Measurements from ENCODE around the gene ARHGAP11A. TPM values are rescaled to one million over a fixed set of nuclear protein-coding genes. Genes with fewer than 3 reads are reported as not detected.

Gene ARHGAP11A
- total RNA-seq, 3 donors from 2014 or later: 22.5 to 32.2 (median 25.2) TPM

GRCh38 chr15:32642667-32643435 lies 27.5 kb downstream of the ARHGAP11A start:
- no peak for ATAC-seq

DNA sequence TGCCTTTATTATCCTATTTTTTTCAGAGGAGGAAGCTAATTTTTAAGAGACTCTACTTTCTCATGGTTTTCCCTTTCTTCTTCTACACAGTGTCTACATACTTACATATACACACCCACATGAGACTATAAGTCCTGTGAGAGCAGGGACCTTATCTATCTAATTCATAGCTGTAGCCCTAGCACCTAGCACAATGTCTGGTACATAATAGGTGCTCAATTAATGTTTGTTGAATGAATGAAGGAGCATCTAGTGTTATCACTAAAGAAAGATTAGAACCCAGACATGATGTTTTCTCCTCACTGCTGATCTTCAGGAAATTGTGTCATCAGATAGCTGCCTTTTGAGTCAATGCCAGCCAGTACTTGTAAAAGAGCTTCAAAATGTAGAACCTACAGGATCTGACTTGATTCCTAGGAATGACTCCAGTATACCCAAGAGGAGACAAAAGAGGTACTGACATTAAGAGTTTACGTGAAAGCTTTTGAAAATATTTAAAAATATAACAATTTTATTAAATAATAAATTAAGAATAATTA lies 28.7 kb downstream of the ARHGAP11A start:
- DNase-seq (no peak), ATAC-seq (no peak)
- no peaks in the 10 kb centered on the region for H3K4me1 Mint-ChIP-seq (ENCODE audit: low read depth)
- no peak overlapping the region for H3K4me3 Mint-ChIP-seq
- H3K36me3 Mint-ChIP-seq (ENCODE audit: insufficient read depth): peaks cover 3% of the 10 kb centered on the region
- H3K9me3 Mint-ChIP-seq: no peaks in the 10 kb centered on the region
- H3K27me3 Mint-ChIP-seq (ENCODE audit: low read depth): no peaks in the 10 kb centered on the region

More at GRCh38 chr15:32642667-32643435, 27.5 kb downstream of the ARHGAP11A start:
- Mint-ChIP-seq H3K27me3 (ENCODE audit: low read depth) (no peaks in the 10 kb centered on the region), H3K4me1 (ENCODE audit: low read depth) (no peaks in the 10 kb centered on the region), H3K36me3 (ENCODE audit: insufficient read depth) (peaks cover 3% of the 10 kb centered on the region), H3K4me3 (no peak overlapping the region), H3K9me3 (no peaks in the 10 kb centered on the region)
- DNase-seq: no peak

GRCh38 chr15:32646291-32646690 lies 31.0 kb downstream of the ARHGAP11A start:
- Mint-ChIP-seq H3K4me3 (no peak overlapping the region), H3K9me3 (no peaks in the 10 kb centered on the region)

GRCh38 chr15:32649342-32649741 lies 34.0 kb downstream of the ARHGAP11A start:
- no peaks in the 10 kb centered on the region for H3K36me3 Mint-ChIP-seq (ENCODE audit: insufficient read depth)
- no peak for DNase-seq
- no peaks in the 10 kb centered on the region for H3K9me3 Mint-ChIP-seq
- no peak for ATAC-seq
- no peaks in the 10 kb centered on the region for H3K4me1 Mint-ChIP-seq (ENCODE audit: low read depth)
- H3K27me3 Mint-ChIP-seq (ENCODE audit: low read depth): no peaks in the 10 kb centered on the region
- H3K4me3 Mint-ChIP-seq: no peak overlapping the region

More at GRCh38 chr15:32646291-32646690, 31.0 kb downstream of the ARHGAP11A start:
- no peaks in the 10 kb centered on the region for H3K27me3 Mint-ChIP-seq (ENCODE audit: low read depth)
- H3K36me3 Mint-ChIP-seq (ENCODE audit: insufficient read depth): no peaks in the 10 kb centered on the region
- DNase-seq (no peak), ATAC-seq (no peak)
- H3K4me1 Mint-ChIP-seq (ENCODE audit: low read depth): no peaks in the 10 kb centered on the region

DNA sequence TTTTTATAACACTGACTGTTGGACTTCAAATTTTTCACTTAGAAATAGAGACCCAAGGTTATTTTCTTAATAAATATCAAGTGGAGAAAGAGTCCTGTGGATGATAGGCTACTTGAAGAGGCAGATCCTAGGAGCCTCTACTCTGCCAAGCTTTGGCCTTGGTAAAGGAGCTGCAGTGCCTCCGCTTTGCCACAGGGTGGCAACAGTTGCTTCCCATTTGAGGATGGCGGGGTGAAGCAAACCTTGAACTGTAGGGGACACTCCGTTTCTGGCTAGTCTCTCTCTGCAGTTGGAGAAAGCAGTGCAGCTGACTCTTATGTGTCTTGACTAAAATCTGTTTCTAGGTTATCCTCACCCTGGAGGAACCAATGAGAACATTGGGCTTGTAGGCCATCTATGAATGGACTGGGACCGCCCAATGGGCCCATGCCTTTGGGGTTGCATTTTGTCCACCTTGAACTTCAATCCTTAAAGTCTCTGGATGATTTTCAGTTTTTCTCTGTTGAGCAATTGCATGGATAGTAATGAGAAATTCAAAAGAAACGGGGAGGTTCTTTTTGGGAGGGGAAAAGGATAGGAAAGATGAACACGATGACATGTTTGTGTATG lies 36.0 kb downstream of the ARHGAP11A start:
- DNase-seq (peak; percentile 20), ATAC-seq (peak; percentile 61 to 84)
- Mint-ChIP-seq H3K4me3 (no peak overlapping the region), H3K9me3 (no peaks in the 10 kb centered on the region), H3K27me3 (ENCODE audit: low read depth) (no peaks in the 10 kb centered on the region), H3K36me3 (ENCODE audit: insufficient read depth) (no peaks in the 10 kb centered on the region), H3K4me1 (ENCODE audit: low read depth) (no peaks in the 10 kb centered on the region)

DNA sequence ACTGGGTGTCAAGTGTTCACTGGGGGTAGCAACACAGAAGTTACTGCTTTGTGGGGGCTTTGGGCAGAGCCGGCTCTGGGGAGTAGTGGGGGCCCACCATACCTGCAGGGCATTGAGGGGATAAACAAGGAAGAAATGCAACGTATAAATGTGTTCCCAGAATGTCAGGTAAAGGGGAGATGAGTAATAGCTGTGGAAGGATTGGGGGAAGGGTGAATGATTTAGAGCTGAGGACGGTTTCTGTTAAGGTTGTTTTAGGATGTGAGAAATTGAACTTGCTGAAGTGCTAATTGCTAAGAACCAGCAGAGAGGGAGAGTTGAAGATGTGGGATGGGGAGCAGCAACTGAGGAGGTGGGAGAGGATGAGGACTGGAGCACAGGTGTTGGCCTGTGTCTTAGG lies 36.9 kb downstream of the ARHGAP11A start:
- Mint-ChIP-seq H3K4me3 (no peak overlapping the region), H3K36me3 (ENCODE audit: insufficient read depth) (no peaks in the 10 kb centered on the region), H3K9me3 (no peaks in the 10 kb centered on the region), H3K4me1 (ENCODE audit: low read depth) (peaks cover under 1% of the 10 kb centered on the region), H3K27me3 (ENCODE audit: low read depth) (no peaks in the 10 kb centered on the region)
- ATAC-seq (no peak), DNase-seq (no peak)

DNA sequence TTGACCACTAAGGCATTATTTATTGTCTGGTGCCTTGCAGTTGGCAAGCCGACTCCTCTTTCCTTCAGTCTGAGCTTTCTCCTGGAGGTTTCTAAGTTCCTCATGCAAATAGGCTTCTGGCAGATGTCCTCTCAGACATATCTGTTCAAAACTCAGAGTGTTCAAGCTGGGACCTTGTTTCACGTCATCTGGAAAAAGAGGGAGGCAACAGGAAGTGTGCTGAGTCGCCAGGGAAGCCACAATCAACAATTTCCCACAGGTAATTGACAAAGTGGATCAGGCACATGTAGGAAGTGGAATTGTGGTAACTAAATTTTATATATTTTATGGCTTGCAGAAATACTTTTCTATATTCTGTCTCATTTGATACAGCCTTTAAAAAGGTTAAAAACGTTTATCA lies 40.8 kb downstream of the ARHGAP11A start:
- Mint-ChIP-seq H3K9me3 (no peaks in the 10 kb centered on the region), H3K4me1 (ENCODE audit: low read depth) (peaks cover 8% of the 10 kb centered on the region), H3K4me3 (no peak overlapping the region), H3K27me3 (ENCODE audit: low read depth) (no peaks in the 10 kb centered on the region), H3K36me3 (ENCODE audit: insufficient read depth) (no peaks in the 10 kb centered on the region)
- no peak for ATAC-seq
- DNase-seq: no peak

GRCh38 chr15:32656496-32656895 lies 41.2 kb downstream of the ARHGAP11A start:
- Mint-ChIP-seq H3K36me3 (ENCODE audit: insufficient read depth) (no peaks in the 10 kb centered on the region), H3K27me3 (ENCODE audit: low read depth) (no peaks in the 10 kb centered on the region), H3K9me3 (no peaks in the 10 kb centered on the region), H3K4me3 (no peak overlapping the region), H3K4me1 (ENCODE audit: low read depth) (peaks cover 8% of the 10 kb centered on the region)
- no peak for DNase-seq
- no peak for ATAC-seq

GRCh38 chr15:32657198-32657883 lies 42.0 kb downstream of the ARHGAP11A start:
- Mint-ChIP-seq H3K36me3 (ENCODE audit: insufficient read depth) (no peaks in the 10 kb centered on the region), H3K4me3 (no peak overlapping the region), H3K9me3 (no peaks in the 10 kb centered on the region), H3K4me1 (ENCODE audit: low read depth) (peaks cover 8% of the 10 kb centered on the region), H3K27me3 (ENCODE audit: low read depth) (no peaks in the 10 kb centered on the region)
- no peak for DNase-seq
- peak; percentile 65 to 70 for ATAC-seq

DNA sequence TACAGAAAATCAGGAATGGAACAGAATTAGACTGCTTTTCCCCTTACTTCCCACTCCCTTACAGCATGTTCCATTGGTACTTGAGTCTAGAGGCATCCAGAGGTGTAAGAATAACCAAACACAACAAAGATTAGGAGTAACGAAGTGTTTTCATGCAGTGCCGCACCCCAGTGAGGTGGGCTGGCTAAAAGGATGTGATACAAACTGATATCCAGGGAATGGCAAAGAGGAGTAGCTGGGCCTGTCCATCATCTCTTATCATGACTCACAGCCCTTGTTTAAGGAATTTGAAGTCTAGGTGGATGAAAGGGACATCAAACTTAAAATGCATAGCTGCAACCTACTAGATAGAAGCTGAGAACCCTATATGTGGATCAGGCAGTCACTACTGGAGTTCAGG lies 42.6 kb downstream of the ARHGAP11A start:
- no peak for DNase-seq
- Mint-ChIP-seq H3K27me3 (ENCODE audit: low read depth) (no peaks in the 10 kb centered on the region), H3K36me3 (ENCODE audit: insufficient read depth) (no peaks in the 10 kb centered on the region), H3K4me3 (no peak overlapping the region), H3K4me1 (ENCODE audit: low read depth) (peaks cover 12% of the 10 kb centered on the region), H3K9me3 (no peaks in the 10 kb centered on the region)
- ATAC-seq: no peak

- DNase-seq (no peak), ATAC-seq (no peak)
- Mint-ChIP-seq H3K4me1 (ENCODE audit: low read depth) (peaks cover 12% of the 10 kb centered on the region), H3K36me3 (ENCODE audit: insufficient read depth) (no peaks in the 10 kb centered on the region), H3K27me3 (ENCODE audit: low read depth) (no peaks in the 10 kb centered on the region), H3K9me3 (no peaks in the 10 kb centered on the region), H3K4me3 (no peak overlapping the region)
Observed at GRCh38 chr15:32659340-32660155, 44.2 kb downstream of the ARHGAP11A start.

- DNase-seq (no peak), ATAC-seq (no peak)
- Mint-ChIP-seq H3K4me3 (no peak overlapping the region), H3K4me1 (ENCODE audit: low read depth) (peaks cover 4% of the 10 kb centered on the region), H3K27me3 (ENCODE audit: low read depth) (no peaks in the 10 kb centered on the region), H3K36me3 (ENCODE audit: insufficient read depth) (no peaks in the 10 kb centered on the region), H3K9me3 (no peaks in the 10 kb centered on the region)
Observed at GRCh38 chr15:32663671-32664070, 48.4 kb downstream of the ARHGAP11A start.

- no peaks in the 10 kb centered on the region for H3K27me3 Mint-ChIP-seq (ENCODE audit: low read depth)
- no peak for DNase-seq
- H3K36me3 Mint-ChIP-seq (ENCODE audit: insufficient read depth): no peaks in the 10 kb centered on the region
- H3K4me3 Mint-ChIP-seq: no peak overlapping the region
- no peak for ATAC-seq
- peaks cover 4% of the 10 kb centered on the region for H3K4me1 Mint-ChIP-seq (ENCODE audit: low read depth)
- no peaks in the 10 kb centered on the region for H3K9me3 Mint-ChIP-seq
Observed at GRCh38 chr15:32664796-32665195, 49.5 kb downstream of the ARHGAP11A start.

- H3K9me3 Mint-ChIP-seq: no peaks in the 10 kb centered on the region
- ATAC-seq (no peak), DNase-seq (no peak)
- no peaks in the 10 kb centered on the region for H3K27me3 Mint-ChIP-seq (ENCODE audit: low read depth)
- peaks cover 4% of the 10 kb centered on the region for H3K4me1 Mint-ChIP-seq (ENCODE audit: low read depth)
- H3K36me3 Mint-ChIP-seq (ENCODE audit: insufficient read depth): no peaks in the 10 kb centered on the region
- H3K4me3 Mint-ChIP-seq: no peak overlapping the region
Observed at GRCh38 chr15:32667321-32667720, 52.0 kb downstream of the ARHGAP11A start.

Measured in activated T-cell treated with anti-CD3 and anti-CD28 coated beads, Interleukin-2, amount 50 U/mL, for 4 hours (primary cell).